ENCODE results near the gene RPS6KA2.
"Not testable (repeated sequence)": the region's sequence is repeated elsewhere in the genome, so short reads cannot be mapped to it uniquely, and the experiment has no call there.

The RPS6KA2 gene

DNA sequence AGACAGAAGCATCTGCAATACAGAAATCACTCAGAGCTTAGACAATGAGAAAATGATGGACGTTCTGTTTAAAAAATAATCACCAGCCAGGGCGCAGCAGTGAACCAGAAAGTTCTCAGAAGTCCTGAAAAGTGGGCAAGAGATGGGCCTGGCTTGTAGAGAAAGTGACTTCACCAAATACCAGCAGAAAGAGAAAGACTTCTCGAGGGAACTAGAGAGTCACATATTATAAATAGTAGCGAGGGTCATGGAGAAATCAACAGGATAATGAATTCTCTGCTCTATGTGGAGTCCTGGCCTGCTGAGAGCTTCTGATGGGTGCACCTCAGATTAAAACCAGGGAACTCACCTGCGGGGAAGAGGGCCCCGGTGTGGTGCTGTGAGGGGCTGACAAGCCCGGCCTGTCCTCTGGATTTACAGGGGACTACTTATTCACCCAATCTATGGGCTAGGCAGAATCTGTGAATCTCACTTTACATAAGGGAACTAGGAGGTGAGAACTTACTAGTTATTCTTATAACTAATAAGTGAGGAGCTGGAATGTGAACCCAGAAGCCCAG lies 35.0 kb downstream of the RPS6KA2 start:
- no peak for DNase-seq (ENCODE audit: low spot score)

DNA sequence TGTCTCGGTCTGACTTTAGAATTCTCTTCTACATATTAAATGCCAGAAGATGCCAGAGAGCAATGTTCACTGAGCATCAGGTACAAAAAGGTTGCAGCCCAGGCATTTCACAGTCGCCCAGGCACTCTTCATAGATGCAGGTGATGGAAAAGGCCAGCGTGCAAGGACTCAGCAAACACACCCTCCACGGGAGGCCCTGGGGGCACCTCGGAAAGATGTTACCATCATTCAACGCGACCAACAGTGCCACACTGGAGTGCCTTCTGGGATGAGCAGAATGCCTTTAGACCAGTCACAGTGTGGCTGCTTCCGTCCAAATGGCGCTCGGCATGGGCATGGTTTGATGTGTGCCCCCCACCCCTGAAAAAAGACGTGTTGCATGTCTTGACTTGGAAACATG lies 36.0 kb downstream of the RPS6KA2 start:
- no peak for DNase-seq (ENCODE audit: low spot score)

DNA sequence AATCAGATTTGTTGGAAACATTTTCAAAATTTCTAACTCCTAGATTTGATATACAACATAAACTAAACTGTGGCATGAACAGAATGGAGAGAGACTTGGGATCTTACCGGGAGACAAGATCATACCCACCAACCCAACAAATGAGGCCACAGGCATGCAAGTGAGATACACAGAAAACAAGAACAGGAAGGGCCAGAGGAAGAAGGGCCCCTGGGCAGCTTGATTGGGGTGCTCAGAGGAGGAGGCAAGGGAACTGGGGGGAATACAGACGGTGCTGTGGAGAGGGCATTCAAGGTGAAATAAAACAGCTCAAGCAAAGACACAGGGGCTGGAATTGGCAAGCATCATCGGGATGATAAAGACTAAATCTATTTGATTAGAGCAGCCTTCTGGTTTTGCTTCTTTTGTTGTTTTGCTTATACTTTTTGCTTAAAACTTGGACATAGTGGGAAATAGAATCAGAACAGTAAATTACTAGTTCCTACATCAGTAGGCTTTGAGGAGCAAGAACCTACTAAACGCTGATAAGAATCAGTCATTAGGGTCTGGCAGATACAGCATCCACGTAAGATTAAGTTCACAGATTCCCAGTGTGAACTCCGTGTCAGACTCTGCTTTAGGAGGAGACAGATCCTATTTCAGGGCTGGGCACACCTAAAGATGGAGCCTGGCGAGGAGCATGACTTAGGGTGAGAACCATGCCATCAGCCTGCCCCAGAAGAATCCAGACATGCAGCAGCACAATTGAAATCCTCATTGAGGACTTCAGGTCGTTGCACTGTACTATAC lies 37.1 kb downstream of the RPS6KA2 start:
- DNase-seq (ENCODE audit: low spot score) = no peak

DNA sequence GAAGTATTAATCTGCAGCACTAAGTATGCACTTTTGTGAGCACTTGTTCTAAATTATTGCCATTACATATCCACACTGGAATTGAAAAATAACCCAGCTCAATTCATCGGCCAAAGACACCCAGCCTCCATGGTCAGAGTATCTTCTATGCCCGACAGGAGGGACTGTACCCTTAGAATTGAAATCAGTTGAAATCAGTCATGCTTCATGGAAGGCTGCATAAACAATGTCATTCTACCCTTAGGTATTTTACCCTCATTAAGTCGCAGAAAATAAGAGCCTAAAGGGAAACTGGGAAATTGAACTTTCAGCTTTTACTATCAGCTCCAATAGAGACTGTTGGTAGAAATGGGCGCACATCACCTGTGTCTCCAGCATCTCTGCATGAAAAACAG lies 37.7 kb downstream of the RPS6KA2 start:
- no peak for DNase-seq (ENCODE audit: low spot score)

DNA sequence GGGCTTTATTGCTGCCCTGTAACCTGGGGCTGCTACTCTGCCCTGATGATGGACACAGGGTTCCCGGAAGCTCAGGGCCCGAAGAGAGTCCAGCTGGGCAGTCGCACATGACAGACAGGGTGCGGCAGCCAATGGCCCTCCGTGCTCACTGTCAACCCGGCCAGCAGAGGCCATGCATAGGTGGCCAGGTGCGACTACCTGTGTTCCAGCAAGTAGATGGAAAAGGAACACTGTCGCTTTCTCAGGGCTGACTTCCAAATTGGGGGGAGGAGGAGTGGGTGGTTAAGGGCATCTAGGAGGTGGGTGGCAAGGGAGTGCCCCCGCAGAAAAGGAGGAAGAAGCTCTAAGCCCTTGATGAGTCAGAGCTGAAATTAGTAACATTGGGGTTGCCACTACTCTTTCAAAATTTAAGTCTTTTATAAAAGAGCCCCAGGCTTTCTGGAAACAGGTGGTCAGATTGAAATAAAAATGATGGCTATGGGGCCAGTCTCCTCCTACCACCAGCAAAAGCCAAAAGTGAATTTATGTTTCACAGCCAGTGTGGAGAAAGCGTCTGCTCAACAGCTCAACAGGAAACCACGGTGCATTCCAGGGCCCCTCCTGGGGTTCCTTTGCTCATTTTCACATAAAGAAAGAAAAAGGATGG lies 38.2 kb downstream of the RPS6KA2 start:
- no peak for DNase-seq (ENCODE audit: low spot score)

DNA sequence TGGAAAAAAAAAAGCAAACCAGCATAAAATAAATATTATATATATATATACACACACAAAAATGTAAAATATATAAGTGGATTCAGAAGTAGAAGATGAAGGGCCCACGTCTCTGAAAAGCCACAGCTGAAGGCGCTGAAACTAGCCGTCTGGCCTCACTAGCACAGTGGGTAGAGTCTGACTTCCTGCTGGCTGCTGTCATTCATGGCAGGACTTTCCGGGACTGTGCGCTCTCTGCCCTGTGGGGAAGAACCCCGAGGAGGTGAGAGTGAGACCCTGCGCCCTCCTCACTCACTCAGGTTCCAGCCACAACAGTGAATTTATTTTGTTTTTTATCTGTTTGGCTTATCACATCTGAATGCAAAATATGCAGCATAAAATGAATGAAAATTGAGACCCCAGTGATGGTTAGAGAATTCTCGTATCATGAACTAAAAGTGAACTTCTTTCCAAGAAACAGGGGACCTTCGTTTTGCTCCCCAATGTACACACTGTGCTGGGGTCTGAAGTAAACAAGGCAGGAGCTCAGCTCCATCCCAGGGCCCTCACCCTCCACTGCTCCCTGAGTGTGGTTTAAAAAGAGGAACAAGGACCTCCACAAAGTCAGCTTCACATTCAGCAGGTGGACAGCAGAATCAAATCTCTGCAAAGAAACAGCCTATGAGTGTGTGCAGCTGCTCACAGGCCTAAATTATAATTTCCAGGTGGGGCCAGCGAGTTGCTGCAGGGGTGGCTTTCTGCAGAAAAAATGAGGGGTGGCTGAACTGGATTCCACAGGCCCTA lies 39.2 kb downstream of the RPS6KA2 start:
- DNase-seq (ENCODE audit: low spot score) = no peak

DNA sequence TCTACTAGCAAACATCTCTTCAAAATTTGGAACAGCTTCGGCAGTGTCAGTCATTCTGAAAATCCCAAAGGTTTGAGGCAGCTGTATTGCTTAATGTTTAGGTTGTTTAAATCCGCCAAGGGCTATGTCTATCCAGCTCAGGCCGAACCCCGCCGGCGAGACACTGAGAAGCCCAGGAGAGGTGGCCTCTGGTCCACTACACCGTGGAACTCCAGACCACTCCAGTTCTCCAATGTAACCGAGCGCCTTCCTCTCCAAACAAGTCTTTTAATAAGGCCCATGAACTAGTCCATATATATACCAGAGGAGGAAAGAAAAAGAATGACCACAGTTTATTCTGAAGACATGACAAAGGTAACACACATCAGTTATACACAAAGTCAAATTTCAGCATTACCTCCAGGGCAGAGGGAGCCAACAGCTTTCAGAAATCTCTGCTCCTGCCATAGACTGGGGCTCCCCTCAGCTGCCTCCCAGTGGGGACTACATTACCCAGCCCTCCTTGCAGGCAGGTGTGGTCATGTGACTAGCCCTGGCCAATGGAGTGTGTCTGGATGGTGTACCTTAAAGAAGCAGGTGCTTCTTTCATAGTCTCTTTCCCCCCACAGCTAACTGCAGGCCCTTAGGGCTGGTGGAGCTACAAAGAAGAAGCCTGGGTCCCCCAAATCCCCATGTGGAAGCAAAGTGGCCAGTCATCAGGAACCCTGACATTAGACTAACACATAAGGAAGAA lies 40.5 kb downstream of the RPS6KA2 start, which contains the start of gene RAMACL:
RAMACL (minus strand) TSS at position 255 of the 733 bp plus-strand sequence; CDS start at position 54, 201 bp downstream.
- peak; percentile 49 for DNase-seq (ENCODE audit: low spot score)

DNA sequence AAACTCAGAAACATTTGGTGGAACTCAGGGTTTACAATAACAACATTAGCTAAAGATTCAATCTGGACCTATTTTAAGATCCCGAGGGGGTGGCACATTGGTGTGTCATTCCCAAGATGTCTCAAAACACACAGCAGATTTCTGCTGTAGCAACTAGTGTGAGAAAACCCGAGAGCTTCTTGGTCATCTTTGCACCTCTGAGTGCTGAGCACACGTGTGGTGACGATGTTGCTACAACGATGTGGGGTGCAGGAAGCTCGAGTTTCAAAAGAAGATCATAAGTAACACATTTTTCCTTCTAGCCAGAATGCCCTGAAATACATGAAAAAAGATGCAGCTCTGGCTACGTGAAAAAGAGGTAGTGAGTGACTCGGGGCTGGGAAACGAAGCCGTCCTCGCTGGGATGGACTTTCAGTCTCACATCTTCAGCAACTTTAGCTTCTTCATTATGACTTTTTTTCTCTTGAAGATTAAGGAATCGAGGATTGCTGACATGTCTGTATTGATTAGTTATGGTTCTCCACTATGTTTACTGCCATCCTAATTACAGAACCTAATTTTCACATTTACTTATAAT lies 42.1 kb downstream of the RPS6KA2 start:
- no peak for DNase-seq (ENCODE audit: low spot score)

DNA sequence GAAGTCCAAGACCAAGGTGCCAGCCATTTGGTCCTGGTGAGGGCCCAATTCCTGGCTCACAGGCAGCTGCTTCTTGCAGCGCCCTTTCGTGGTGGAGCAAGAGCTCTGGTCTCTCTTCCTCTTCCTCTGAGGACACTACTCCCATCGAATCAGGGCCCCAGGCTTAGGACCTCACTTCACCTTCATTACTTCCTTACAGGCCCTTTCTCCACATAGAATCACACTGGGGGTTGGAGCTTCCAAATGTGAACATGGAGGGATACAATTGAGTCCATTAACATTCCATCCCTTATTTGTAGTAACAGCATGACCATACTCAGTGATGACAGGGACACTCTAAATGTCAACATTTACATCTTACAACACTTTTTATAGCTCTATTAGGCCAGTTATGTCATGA lies 42.9 kb downstream of the RPS6KA2 start:
- DNase-seq (ENCODE audit: low spot score) = no peak

DNA sequence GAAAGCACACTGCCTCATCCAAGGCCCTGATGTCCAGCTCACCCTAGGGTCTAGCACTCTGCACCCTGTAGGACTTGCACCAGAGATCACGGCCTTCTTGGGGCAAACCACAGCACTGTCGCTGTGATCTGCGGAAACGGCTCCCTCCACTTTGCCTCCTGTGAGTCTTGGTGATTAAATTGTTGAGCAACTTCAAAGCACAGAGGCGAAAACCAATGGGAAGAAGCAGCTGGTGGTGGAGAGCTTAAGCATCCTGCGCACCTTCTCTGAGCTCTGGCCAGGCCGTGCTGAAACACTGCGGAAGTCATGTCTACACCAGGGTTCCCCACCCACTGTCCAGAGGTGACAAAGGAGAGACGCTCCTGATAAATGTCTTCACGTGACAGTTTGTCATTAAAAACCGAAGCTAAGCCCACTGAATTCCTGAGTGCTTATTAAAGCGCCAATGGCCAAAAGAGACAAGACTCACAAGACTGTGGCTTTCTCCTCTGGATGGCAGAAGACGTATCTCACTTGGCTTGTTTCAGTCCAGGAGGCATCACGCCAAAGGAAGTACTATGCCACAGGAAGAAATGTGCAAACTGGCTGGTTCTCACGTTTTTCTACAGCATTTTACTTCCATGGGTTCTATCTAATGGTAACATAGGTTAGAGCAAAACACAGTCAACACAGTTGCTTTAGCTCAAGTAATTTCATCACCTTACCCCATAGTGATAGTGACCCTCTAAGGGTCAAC lies 43.7 kb downstream of the RPS6KA2 start:
- DNase-seq (ENCODE audit: low spot score) = no peak

DNA sequence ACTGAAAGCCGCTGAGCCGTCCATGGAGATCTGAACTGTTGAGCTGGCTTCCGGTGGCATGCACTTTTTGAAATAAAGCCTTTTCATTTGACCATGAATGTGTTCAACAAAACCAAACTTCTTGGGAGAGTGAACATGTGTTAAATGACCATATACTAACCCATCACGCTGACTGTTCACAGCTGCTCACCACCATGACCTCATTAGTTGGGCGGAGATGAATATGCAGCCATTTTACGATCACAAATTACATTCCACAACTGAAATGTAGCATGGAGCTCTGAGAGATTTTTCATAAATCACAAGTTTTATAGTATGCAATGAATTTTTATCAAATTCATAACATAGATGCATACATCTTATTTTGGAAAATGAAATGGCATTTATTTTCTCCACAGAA lies 44.8 kb downstream of the RPS6KA2 start:
- DNase-seq (ENCODE audit: low spot score) = no peak

DNA sequence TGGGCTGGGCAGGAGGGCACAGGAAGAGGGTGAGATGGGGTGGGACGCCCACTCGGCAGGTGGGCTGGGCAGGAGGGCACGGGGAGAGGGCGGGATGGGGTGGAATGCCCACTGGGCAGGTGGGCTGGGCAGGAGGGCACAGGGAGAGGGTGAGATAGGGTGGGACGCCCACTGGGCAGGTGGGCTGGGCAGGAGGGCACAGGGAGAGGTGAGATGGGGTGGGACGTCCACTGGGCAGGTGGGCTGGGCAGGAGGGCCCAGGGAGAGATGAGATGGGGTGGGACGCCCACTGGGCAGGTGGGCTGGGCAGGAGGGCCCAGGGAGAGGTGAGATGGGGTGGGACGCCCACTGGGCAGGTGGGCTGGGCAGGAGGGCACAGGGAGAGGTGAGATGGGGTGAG lies 45.2 kb downstream of the RPS6KA2 start:
- not testable (repeated sequence) for DNase-seq (ENCODE audit: low spot score)

DNA sequence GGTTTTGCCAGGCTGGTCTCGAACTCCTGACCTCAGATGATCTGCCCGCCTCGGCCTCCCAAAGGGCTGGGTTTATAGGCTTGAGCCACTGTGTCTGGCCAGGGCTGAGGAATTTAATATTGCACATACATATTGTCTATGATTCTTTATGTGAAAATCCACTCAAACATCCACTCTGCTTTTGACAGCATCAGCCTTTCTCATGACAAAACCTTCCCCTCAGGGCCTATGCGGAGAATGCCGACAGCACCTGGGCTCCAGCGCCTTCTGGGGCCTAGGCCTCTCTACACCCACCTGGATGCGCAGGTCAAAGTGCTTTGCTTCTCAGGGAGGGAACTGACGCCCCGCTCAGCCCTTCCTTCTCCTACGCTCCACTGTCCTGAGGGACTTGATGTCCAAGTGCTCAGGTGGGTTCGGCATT lies 46.0 kb downstream of the RPS6KA2 start:
- DNase-seq (ENCODE audit: low spot score) = no peak

DNA sequence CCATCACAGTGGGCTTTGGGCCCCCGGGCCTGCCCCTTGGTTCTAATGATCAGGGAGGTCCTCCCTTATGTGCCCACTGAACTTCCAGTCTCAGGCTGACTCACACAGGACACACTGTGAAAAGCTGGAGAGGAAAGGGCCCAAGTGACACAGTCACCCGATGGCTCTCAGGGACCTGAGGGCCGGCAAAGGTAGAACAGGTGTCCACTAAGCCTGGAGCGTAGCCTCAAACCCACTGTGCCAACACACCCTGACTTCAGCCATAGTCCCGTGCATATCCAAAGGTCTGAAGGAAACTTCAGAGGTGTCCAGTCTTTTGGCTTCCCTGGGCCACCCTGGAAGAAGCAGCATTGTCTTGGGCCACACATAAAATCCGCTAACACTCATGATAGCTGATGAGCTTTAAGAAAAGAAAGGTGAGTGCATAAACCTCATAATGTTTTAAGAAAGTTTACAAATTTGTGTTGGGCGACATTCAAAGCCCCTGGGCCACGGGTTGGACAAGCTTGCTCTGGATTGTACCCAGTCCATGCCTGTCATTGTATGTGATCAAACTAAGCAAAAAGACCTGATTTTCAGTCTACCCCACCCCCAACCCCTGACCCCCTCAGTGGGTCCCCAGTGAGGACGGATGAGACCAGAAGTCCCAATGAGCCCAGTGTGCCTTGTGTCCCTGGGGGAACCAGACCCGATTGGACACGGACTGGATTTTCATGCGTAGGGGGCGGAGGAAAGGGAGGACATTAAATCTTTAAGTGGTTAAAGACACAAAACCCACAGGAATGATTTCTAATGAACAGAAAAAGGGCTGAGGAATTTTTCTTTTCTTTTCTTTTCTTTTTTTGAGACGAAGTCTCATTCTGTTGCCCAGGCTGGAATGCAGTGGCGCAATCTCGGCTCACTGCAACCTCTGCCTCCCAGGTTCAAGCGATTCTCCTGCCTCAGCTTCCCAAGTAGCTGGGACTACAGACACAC lies 46.7 kb downstream of the RPS6KA2 start:
- DNase-seq (ENCODE audit: low spot score) = no peak

DNA sequence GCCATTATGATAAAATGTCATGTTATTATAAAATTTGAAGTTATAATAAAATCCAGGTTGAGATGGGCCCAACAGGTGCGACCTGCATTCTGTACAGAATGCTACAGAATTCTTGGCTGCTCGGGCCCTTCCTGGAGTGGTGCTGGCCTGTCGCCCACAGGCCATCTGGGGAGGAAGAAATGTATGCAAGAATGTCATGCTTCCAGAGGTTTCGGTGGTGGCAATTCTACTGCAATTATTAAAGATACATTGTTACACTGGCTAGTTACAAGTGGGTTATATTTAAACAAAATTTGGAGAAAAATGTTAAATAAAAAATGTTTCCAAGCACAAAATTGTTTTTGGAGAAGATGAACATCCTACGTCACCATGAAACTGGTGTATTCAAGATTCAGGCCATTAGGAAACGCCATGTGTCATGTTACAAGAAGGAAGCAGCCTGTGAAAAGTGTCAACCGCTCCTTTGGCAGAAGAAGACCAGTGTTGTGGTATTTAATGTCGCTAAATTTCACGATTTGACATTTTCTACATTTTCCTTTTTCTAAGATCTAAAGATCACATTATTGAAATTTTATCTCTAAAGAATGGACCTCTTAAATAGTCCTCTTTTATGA lies 47.7 kb downstream of the RPS6KA2 start:
- DNase-seq (ENCODE audit: low spot score) = no peak

DNA sequence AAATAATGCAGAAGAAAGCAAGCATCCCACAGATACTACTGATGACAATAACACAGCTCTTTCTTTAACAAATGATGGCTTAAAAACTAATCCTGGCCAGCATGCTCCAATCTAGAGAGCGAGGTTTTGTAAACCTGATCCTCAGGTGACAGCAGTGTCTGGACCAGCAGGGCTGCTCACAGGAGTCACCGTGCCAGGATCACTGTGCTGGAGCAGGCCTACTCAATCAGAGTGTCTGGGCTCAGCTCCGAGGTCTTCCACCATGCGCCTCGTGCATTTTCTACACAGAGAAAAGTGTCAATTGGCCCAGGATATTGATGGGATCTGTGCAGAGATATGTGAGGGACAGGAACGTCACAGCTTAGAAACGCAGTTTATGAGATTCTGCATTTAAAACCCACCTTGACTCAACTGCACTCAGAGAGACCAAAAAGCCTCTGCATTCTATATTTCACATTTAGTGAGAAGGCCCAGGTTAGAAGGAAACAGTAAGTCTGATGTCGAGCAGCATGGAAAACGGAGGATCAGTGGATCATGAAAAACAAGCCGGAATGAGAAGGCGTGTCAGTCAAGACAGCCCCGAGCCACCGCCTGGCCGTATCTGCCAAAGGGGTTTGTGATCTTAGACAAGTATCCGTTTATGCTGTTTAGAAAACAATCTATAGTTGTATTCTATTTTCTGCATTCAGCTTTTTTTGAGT lies 48.4 kb downstream of the RPS6KA2 start:
- DNase-seq (ENCODE audit: low spot score) = no peak

DNA sequence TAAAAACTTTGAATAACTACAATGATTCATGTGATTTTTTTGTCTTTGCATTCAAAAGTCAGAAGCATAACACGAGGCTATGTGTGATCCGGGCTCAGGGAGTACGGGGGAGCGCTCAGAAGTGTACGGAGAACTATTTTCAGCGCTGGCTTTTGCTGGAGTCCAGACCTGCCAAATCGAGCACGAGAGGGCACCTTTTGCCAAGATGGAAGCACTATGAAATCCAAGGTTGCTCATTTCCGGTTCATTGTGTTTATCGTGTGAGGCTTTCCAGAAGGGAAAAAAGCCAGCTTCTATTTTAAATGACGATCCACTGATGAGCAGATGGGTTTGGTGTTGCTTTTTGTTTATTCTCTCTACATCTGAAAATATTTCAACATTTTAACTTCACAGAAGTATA lies 51.8 kb downstream of the RPS6KA2 start:
- no peak for DNase-seq (ENCODE audit: low spot score)

DNA sequence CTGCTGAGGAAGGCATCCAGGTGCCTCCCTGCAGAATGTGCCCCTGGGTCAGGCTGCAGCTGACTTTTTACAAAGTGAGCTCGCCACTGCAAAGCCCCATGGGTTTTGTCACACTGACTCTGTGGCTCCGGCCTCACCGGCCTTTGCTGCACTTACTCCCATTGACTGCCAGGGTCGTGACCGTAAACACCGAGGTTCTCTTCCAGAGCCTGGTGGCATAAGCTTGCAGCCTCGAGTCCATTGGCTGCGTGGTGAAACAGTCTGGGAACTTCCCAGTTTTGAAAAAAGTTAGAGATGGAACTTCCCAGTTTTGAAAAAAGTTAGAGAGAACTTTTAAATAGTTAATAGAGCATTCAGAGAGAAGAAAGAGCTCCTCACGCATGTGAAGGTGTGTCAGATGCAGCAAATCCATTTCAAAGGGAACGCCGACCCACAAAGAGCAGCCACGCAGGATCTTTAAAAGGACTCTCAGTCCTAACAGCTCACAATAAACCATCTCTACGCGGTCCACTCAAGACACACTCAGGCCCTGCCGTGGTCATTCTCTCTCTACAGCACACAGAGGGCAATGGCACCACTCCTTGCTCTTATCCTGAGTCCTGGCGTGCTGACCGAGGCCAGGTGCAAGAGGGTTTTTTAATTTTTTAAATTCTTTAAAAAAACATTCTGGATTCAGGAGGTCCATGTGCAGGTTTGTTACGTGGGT lies 53.4 kb downstream of the RPS6KA2 start:
- no peak for DNase-seq (ENCODE audit: low spot score)
